Coronary artery (tissue), 2 donors: ENCODE results near the gene ITGAD.

Experiments used
- DNase-seq: peaks from one replicate; pipeline ENCODE4 v3.0.0-alpha.2; 2017; ENCODE audit warnings: low spot score
- H3K27ac ChIP-seq, 2 donors: fragments of 200-600 bp; sonication (generic); one replicate each; pipeline ENCODE4 v1.5.1; 2016 to 2019
- H3K4me3 ChIP-seq: fragments of 200-600 bp; sonication (generic); 2 replicates; pipeline ENCODE4 v1.5.1; 2016; ENCODE audit warnings: mild to moderate bottlenecking, moderate library complexity
- CTCF ChIP-seq: fragments of 200-600 bp; sonication (generic); IDR thresholded peaks from one replicate; pipeline ENCODE4 v1.5.1; 2019; ENCODE audit warnings: antibody characterized with exemption

Gene ITGAD

GRCh38 chr16:31390504-31391041, 2.6 kb upstream of the ITGAD start:
- no peak for TF ChIP-seq CTCF
- Histone ChIP-seq H3K27ac (no peak overlapping the region), H3K4me3 (no peak overlapping the region)
- DNase-seq, result no peak

GRCh38 chr16:31395647-31396046, 2.5 kb downstream of the ITGAD start:
- Histone ChIP-seq H3K27ac (no peak overlapping the region), H3K4me3 (no peak overlapping the region)
- no peak for DNase-seq
- TF ChIP-seq CTCF, result no peak

- TF ChIP-seq CTCF, result no peak
- no peak for DNase-seq
Measured at GRCh38 chr16:31397096-31397660, 4.0 kb downstream of the ITGAD start.

GRCh38 chr16:31397701-31398100, 4.6 kb downstream of the ITGAD start:
- no peak overlapping the region for H3K27ac ChIP-seq
- no peak for DNase-seq
- H3K4me3 ChIP-seq, result no peak overlapping the region
- TF ChIP-seq CTCF, result no peak

More at GRCh38 chr16:31397096-31397660, 4.0 kb downstream of the ITGAD start:
- Histone ChIP-seq H3K27ac (no peak overlapping the region), H3K4me3 (no peak overlapping the region)

GRCh38 chr16:31400191-31400590, 7.1 kb downstream of the ITGAD start:
- no peak overlapping the region for H3K4me3 ChIP-seq
- DNase-seq, result no peak
- no peak overlapping the region for H3K27ac ChIP-seq
- TF ChIP-seq CTCF, result no peak

- Histone ChIP-seq H3K27ac (no peak overlapping the region), H3K4me3 (no peak overlapping the region)
- TF ChIP-seq CTCF, result no peak
- no peak for DNase-seq
Measured at GRCh38 chr16:31401436-31401835, 8.3 kb downstream of the ITGAD start.

GRCh38 chr16:31402687-31403086, 9.6 kb downstream of the ITGAD start:
- no peak for DNase-seq
- Histone ChIP-seq H3K4me3 (no peak overlapping the region), H3K27ac (no peak overlapping the region)
- no peak for TF ChIP-seq CTCF
